GM12873 (cell line): ENCODE data around the gene PXDN.

Source experiments
- CTCF ChIP-seq: IDR thresholded peaks from 2 replicates; pipeline ENCODE4 v1.5.1; 2012; ENCODE audit warnings: low read depth, mild to moderate bottlenecking, moderate library complexity, low read length, control low read depth; ENCODE audit not compliant: insufficient read depth; ENCODE audit errors: missing control alignments

The PXDN gene

GRCh38 chr2:1658394-1659151, 85.7 kb downstream of the PXDN start:
- TF ChIP-seq CTCF, result no peak

- TF ChIP-seq CTCF, result no peak
These were observed 87.1 kb downstream of the PXDN start for GRCh38 chr2:1656961-1657841.

- TF ChIP-seq CTCF, result no peak
These were observed 87.9 kb downstream of the PXDN start for GRCh38 chr2:1656326-1656960.

- no peak for TF ChIP-seq CTCF
These were observed 88.9 kb downstream of the PXDN start for GRCh38 chr2:1655461-1655860.

- no peak for TF ChIP-seq CTCF
These were observed 89.5 kb downstream of the PXDN start for GRCh38 chr2:1654696-1655374.

- TF ChIP-seq CTCF, result no peak
These were observed 90.2 kb downstream of the PXDN start for GRCh38 chr2:1653956-1654695.
